ENCODE results near the gene TMEM59L. TPM values are rescaled to one million over a fixed set of nuclear protein-coding genes. Genes with fewer than 3 reads are reported as not detected.

TMEM59L gene
- total and polyA plus RNA-seq, 9 of the 15 experiments (the other 6 are each of a cell fraction or from before 2014, with no cell fraction given) = 0.37 TPM; not detected in 8

DNA sequence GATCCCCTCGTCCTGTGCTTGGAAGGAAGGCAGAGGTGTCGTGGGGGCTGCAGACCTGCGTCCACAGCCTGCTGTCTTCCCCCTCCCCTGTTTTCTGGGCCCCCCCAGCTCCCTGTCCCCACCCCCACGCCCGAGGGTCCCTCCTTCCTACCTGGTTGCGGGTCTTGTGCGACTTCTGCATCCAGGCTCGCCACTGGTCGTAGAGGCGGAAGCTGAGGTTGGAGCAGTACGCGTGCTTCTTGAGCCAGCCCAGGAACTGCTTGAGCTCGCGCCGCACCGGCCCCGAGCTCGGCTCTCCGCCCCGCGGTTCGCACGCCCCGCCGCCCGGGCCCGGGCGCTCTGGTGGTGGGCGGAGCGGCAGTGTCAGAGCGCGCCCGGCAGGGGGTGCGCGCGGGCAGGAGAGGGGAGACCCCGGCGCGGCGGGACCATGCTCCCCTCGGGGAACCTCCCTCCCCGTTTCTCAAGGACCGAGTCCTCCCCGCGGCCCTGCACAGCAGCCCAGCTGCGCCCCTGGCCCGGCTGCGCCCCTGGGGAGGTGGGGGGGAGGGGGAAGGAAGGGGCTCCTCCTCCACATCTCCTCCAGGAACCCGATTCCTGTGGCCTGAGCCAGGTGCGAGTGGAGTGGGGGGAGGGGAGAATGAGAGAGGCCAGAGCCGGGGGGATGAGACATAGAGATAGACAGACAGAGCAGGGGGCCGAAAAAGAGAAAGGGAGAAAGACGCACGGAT is 18.4 kb upstream of the TMEM59L start (continued):
- no peak for TF ChIP-seq ZNF766 (CRISPR knock-in tag; conservative IDR thresholded peaks at IDR 0.05)
- TF ChIP-seq, protein P1, sequence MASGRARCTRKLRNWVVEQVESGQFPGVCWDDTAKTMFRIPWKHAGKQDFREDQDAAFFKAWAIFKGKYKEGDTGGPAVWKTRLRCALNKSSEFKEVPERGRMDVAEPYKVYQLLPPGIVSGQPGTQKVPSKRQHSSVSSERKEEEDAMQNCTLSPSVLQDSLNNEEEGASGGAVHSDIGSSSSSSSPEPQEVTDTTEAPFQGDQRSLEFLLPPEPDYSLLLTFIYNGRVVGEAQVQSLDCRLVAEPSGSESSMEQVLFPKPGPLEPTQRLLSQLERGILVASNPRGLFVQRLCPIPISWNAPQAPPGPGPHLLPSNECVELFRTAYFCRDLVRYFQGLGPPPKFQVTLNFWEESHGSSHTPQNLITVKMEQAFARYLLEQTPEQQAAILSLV (tag; IDR thresholded peaks at IDR 0.05) = no peak
- TF ChIP-seq, protein P2, sequence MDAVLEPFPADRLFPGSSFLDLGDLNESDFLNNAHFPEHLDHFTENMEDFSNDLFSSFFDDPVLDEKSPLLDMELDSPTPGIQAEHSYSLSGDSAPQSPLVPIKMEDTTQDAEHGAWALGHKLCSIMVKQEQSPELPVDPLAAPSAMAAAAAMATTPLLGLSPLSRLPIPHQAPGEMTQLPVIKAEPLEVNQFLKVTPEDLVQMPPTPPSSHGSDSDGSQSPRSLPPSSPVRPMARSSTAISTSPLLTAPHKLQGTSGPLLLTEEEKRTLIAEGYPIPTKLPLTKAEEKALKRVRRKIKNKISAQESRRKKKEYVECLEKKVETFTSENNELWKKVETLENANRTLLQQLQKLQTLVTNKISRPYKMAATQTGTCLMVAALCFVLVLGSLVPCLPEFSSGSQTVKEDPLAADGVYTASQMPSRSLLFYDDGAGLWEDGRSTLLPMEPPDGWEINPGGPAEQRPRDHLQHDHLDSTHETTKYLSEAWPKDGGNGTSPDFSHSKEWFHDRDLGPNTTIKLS (IDR thresholded peaks at IDR 0.05; ENCODE audit: borderline replicate concordance, low read depth) = no peak
- TF ChIP-seq, protein P3, sequence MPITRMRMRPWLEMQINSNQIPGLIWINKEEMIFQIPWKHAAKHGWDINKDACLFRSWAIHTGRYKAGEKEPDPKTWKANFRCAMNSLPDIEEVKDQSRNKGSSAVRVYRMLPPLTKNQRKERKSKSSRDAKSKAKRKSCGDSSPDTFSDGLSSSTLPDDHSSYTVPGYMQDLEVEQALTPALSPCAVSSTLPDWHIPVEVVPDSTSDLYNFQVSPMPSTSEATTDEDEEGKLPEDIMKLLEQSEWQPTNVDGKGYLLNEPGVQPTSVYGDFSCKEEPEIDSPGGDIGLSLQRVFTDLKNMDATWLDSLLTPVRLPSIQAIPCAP (CRISPR knock-in tag; IDR thresholded peaks at IDR 0.05; ENCODE audit: borderline replicate concordance) = no peak
- no peak for TF ChIP-seq ZNF655 (CRISPR knock-in tag; IDR thresholded peaks at IDR 0.05)
- no peak for TF ChIP-seq TOE1 (IDR thresholded peaks at IDR 0.05; ENCODE audit: borderline replicate concordance)
- TF ChIP-seq TOE1 (CRISPR knock-in tag; IDR thresholded peaks at IDR 0.05; ENCODE audit: borderline replicate concordance, low read depth) = no peak
- no peak for TF ChIP-seq NUFIP1 (IDR thresholded peaks at IDR 0.05; ENCODE audit: partially characterized antibody)
- no peak for TF ChIP-seq GTF2A2 (tag; IDR thresholded peaks at IDR 0.05)
- TF ChIP-seq MTA2 (IDR thresholded peaks at IDR 0.05; ENCODE audit: low read depth) = no peak
- TF ChIP-seq CCNT2 (IDR thresholded peaks at IDR 0.05; ENCODE audit: borderline replicate concordance, extremely low read depth, insufficient read length, low read depth, low read length) = peak; percentile 91
- TF ChIP-seq KHSRP (IDR thresholded peaks at IDR 0.05) = no peak
- TF ChIP-seq EHMT2 (IDR thresholded peaks at IDR 0.05) = no peak
- TF ChIP-seq, protein P4, sequence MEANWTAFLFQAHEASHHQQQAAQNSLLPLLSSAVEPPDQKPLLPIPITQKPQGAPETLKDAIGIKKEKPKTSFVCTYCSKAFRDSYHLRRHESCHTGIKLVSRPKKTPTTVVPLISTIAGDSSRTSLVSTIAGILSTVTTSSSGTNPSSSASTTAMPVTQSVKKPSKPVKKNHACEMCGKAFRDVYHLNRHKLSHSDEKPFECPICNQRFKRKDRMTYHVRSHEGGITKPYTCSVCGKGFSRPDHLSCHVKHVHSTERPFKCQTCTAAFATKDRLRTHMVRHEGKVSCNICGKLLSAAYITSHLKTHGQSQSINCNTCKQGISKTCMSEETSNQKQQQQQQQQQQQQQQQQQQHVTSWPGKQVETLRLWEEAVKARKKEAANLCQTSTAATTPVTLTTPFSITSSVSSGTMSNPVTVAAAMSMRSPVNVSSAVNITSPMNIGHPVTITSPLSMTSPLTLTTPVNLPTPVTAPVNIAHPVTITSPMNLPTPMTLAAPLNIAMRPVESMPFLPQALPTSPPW (CRISPR knock-in tag; IDR thresholded peaks at IDR 0.05) = peak; percentile 75
- TF ChIP-seq HNRNPH1 (optimal IDR thresholded peaks at IDR 0.05; ENCODE audit: low read depth, low read length) = no peak
- TF ChIP-seq, protein P5, sequence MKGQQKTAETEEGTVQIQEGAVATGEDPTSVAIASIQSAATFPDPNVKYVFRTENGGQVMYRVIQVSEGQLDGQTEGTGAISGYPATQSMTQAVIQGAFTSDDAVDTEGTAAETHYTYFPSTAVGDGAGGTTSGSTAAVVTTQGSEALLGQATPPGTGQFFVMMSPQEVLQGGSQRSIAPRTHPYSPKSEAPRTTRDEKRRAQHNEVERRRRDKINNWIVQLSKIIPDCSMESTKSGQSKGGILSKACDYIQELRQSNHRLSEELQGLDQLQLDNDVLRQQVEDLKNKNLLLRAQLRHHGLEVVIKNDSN (CRISPR knock-in tag; IDR thresholded peaks at IDR 0.05) = no peak
- TF ChIP-seq ZBTB8A (IDR thresholded peaks at IDR 0.05; ENCODE audit: partially characterized antibody) = no peak
- TF ChIP-seq RBM15 (IDR thresholded peaks at IDR 0.05; ENCODE audit: insufficient read depth, low read length) = no peak
- no peak for TF ChIP-seq ZNF143 (CRISPR knock-in tag; IDR thresholded peaks at IDR 0.05)
- no peak for TF ChIP-seq RBM34 (IDR thresholded peaks at IDR 0.05; ENCODE audit: borderline replicate concordance, insufficient read depth, low read length)
- no peak for TF ChIP-seq BDP1 (IDR thresholded peaks at IDR 0.05; ENCODE audit: insufficient read depth, insufficient read length)
